GM19023 (cell line): ENCODE data around the gene NFE2L2.
"Not testable (repeated sequence)": the region's sequence is repeated elsewhere in the genome, so short reads cannot be mapped to it uniquely, and the experiment has no call there.

Experiments used
- ATAC-seq: cut with Tn5 transposase; IDR thresholded peaks from one replicate; pipeline ENCODE4 v1.9.1; 2021; ENCODE audit warnings: mild to moderate bottlenecking, moderate library complexity; ENCODE audit not compliant: unreplicated experiment

NFE2L2 gene

DNA sequence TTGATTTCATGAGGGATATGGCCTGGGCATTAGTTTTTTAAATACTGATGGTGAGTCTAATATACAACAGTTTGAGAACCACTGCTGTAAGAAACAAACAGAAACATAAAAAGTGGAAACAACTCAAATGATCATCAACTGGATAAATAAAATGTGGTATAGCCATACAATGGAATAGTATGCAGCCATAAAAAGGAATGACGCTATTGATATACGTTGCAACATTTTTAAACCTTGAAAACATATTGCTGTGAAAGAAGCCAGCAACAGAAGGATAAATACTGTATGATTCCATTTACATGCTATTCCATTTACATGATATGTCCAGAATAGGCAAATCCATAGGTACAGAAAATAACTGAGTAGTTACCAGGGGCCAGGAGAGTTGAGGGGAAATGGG lies 6.5 kb downstream of the NFE2L2 start:
- ATAC-seq, result no peak

DNA sequence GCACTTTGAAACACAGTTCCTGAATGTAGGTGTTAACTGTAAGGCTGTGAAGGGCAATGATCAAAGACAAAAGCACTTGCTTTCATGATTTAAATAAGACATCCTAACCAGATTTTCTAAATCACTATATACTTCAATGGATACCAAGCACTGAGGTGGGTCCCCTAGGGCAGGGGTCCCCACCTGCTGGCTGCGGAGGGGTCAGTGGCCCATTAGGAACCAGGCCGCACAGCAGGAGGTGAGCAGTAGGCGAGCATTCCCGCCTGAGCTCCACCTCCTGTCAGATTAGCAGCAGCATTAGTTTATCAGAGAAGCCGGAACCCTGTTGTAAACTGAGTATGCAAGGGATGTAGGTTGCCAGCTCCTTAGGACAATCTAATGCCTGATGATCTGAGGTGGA lies 7.1 kb downstream of the NFE2L2 start:
- no peak for ATAC-seq

DNA sequence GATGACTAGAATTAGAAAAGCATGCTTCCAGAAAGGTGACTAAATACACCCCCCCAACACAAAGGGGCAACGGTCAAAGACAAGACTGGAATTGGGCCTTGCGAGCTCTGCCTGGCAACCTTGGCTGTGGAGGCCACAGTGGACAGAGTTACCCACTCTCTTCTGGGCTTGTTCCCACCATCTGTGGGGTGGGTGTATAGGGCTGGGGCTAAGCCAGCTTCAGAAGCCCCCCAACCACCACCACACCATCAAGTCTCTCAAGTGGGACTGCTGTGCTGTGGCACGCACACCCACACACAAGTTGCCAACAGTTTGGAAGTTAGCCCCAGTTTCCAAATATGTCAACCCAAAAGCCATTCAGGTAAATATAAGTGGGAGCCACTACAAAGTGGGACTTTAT lies 7.8 kb downstream of the NFE2L2 start:
- no peak for ATAC-seq

DNA sequence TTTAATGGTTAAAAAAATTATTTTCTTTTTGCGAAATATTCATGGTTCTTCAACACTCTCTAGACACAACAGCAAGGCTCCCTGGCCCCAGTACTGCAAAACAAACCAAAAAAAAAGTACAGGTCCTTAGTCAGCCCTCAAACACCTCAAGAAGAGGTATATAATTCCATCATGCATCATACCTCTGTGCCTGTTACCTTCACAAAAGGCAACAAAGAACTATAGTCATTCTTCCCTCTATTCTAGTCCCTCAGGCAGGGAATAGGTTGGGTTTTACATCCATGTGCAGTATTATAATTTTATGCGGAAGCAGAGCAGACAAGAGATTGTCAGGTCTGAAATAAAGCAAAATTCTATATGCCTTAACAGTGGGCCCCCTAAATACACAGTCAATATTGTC lies 8.5 kb downstream of the NFE2L2 start:
- ATAC-seq, result no peak

DNA sequence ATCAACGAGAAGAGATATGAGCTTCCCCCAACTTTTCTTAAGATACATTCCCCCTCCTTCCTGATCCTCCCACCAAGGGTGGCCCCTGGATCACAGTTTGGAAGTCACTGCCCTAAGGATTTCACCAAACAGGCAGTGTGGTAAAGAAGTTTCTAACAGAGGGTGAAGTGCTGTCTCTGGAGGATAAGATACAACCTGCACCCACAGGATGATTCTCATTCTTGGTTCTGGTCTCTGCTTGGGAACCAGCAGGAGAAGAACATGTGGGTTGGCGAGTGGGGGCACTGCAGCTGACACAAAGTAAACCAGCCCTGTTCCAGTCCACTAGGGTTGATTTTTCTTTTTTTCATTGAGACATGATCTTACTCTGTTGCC lies 9.3 kb downstream of the NFE2L2 start:
- no peak for ATAC-seq

DNA sequence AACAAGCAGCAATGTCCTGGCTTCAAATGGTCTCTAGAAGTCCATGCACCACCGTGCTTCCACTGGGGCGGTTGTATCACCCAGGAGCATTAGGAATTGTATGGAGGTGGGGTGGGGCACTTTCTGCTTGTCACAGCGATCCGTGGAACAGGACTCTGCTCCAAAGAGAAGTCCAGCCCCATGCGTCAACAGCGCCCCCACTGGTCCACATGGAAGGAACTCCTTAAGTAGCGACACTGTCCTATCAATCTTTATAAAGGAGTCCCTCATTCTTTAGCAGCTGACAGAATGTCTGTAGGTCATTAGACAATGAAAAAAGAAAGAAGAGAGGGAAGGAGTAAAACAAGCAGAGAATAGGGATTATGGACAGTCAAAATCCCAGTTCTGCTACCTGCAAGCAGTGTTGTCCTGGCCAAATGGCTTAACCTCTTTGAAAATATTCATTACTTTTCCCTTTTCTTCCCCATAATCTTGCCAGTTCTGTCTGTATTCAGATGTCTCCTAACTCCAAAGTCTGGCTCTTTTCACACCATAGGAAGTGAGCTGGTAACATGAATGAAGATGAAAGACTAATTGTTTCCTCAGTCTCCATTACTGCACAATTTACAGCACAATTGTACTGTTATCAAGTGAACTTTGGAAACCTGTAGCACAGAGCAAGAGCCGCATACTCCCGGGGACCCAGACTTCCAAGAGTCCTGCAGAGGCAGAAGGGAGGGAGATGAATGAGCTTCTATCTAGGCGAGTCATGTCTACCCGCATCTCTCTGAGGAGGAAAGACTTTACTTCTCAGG lies 9.9 kb downstream of the NFE2L2 start:
- no peak for ATAC-seq

DNA sequence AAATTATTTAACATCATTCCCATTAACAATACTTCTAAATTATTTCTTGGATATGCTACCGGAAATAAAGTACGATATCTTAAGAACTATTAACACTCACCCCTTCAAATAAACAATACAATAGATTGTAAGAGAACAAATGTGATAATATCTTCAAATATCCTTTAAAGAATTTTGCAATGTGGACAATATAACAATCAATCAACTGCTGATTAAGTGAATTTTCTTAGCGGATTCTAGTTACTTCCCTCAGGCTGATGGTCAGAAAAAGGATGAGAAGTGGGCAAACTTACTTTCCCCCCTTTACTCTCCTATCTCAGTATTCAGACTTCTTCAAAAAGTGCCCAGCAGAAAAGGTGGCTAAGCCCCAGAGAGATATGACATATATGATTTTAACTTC lies 10.8 kb downstream of the NFE2L2 start:
- ATAC-seq, result no peak

DNA sequence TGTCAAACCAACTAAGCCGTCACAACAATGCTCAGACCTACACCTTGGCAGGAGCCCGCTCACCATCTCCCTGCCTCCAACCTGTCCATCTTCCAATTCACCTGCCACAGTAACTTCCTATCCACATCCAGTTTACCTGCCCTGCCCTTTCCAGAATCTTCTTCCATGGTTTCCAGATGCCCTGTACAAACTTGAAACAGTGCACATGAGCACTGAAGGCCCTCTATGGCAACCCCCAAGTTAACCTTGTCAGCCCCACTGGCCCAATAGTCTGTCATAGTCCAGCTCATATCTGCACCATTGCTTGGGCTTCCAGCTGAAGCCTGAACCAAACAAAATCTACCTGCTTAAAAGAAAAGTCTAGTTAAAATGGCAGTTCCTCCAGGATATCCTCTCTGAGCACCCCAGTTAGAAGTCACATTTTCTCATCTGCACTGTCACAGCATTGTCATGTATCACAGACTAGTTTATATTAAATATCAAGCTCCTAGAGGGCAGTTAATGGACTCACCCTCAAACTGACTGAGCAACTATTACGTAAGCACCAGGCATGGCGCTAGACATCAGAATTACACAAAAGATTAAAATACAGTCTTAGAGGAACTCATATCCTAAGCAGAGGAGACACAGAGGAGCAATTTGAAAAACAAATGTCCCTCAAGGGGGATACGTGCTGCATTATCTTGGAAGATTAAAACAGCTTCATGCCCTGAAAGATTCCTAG lies 11.6 kb downstream of the NFE2L2 start:
- no peak for ATAC-seq

DNA sequence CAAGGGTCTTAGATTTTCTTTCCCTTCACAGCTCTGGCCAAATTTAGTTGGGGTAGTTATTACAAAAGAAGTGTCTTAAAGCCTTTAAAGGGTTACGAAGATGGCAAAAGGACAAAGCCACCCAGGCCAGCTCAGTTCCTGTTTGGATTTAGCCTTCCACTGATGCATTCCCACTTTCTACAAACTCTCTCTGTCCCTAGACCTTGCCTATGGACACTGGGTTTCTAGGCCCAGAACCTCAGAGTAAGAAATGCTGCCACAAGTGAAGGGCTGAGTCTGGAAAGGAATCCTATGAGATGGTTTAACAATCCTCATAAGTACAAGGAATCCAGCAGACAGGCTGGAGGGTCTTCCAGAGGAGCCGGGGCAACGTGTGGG lies 13.4 kb downstream of the NFE2L2 start:
- ATAC-seq, result no peak

DNA sequence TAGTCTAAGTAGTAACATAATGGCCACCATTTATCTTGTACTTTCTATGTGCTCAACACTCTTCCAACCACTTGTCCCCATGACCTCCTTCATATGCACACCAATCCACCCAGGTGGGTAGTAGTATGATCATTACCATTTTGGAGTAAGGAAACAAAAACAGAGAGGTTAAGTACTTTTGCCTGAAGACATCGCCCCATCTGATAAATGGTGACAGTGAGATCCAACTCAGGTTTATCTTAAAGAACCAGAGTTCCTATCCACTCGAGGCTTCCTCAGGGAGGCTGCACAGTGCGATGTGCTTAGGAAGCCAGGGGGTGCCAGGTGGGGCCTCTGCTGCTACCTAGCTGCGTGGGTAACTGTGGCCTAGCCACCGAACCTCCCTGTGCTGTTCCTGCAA lies 14.1 kb downstream of the NFE2L2 start:
- ATAC-seq, result no peak

DNA sequence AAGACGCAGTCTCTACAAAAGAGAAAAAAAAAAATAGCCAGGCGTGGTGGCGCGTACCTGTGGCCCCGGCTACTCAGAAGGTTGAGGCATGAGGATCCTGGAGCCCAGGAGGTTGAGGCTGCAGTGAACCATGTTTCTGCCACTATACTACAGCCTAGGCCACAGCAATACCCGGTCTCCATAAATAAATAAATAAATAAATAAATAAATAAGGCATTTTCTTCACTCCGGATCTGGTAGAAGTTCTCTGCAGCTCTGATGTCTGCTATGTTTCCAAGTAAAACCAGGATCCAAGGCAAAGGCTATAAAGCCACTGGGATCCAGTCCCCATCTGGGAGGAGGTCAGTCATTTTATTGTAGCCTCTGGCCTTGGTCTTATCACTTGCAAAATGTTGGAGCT lies 15.5 kb downstream of the NFE2L2 start:
- no peak for ATAC-seq

DNA sequence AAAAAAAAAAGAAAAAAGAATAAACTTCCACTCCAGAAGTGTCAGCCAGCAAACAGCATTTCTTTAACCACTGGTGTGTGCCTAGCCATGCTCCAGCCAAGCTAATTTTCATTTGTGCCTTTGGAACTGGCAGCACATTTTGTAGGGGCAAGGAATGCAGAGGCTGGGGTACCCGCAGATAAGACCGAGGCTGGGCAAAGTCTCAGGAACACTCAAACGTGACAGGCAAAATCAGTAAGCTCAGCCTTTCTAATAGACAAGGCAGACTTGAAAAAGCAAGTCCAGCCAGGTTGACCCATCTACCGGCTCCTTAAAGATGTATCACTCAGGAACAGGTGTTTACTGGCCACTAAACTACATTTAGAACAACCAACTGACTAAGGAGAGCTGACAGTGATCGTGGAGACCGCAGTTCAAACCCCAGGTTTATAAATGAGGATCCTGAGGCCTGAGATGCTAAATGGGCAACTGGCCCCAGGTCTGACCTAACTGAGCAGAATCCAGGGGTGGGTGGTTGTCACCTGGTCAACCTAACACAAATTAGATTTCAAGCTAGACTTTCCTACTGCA lies 16.7 kb downstream of the NFE2L2 start:
- ATAC-seq, result no peak

DNA sequence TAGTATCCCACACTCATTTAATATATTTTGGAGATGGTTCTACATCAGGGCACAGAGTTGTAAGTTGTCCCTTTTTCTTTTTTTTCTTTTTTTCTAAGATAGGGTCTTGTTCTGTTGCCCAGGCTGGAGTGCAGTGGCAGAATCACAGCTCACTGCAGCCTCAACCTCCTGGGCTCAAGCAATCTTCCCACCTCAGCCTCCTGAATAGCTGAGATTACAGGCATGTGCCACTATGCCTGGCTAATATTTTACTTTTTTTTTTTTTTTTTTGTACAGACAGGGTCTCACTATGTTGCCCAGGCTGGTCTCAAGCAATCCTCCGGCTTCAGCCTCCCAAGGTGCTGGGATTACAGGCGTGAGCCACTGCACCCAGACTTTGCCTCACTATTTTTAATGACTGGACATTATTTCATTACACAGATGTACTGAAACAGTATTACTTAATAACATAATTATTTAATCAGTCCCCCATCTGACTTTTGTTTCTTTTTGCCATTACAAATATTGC lies 17.9 kb downstream of the NFE2L2 start:
- not testable (repeated sequence) for ATAC-seq

DNA sequence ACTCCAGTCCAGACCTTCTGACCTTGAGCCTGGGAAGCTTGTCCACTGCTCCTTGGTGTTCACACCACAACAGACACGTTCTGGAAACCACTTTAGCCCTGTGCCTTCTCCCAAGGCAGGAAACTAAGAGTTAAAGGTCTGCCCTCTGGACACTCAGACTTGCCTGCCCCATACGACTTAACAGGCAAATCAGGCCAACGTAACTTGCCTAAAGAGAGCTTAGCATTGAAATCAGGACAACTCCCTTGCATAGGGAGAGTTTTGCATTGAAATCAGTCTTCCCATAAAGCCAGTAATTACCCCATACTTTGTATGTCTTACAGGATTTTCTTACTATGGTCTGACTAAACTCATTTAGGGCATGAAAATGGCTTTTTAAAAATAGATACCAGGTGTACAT lies 18.5 kb downstream of the NFE2L2 start:
- no peak for ATAC-seq

DNA sequence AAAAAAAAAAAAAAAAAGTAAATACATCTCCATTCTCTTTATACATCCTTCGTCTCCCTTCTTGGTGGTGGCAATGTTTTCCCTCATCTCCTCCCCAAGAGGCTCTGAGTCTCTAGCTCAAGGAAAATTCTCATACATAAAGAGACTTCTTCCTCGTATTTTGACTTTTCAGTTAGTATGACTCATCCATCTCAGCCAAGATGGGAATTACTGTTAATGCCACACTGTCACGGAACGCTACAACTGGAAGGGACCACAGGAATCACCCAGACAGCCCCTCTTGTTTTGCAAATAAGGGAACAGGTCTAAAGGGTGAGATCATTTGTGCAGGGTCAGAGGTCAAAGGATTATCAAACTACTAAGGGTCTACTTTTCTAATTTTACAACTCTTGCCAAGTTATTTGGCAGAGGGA lies 19.5 kb downstream of the NFE2L2 start:
- ATAC-seq, result no peak

DNA sequence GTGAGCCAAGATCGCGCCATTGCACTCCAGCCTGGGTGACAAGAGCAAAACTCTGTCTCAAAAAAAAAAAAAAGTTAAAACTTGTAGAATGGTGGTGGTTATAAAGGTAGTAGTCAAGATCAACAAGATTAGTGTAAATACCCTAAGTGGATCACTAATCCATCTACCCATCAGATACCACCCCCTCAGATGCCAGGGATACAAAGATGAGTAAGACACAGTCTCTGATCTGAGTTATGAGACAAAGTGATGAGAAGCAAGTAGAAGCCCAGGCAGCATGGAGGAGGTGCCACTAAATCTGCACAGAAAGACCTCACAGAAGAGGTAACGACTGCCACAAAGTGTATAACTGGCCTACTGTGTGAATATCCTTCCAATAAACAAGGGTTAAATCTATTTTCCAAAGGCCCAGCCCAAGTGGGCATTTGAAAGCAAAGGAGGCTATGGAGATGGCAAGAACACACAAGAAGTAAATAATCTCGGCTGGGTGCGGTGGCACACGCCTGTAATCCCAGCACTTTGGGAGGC lies 20.2 kb downstream of the NFE2L2 start:
- no peak for ATAC-seq

DNA sequence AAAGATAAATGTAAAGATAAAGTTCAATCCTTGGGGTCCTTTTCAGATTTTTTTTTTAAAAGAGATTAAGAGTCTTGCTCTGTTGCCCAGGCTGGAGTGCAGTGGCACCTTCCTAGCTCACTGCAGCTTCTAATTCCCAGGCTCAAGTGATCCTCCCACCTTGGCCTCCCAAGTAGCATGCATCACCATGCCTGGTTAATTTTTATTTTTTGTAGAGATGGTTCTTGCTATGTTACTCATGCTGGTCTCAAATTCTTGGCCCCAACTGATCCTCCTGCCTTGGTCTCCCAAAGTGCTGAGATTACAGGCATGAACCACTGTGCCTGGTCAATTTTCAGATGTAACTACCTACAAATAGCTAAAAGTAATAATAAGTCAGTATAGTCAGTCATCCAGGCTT lies 21.1 kb downstream of the NFE2L2 start:
- no peak for ATAC-seq

DNA sequence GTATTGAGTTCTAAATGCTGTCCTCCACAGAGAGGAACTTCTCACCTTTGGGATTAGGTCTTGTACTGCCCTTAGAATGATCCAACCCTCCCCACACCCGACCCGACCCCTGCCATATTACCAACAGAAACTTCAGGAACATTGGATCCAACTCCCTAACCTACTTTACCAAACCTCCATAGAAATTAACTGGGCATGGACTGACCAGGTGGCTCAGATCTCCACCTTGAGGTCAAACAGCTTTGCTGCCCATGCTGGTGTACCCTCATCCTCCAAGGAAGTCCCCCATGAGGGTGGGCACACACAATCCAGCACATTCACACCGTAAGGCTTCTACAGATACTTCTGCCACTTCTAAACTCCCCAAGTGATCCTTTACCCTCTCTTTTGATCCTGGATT lies 21.5 kb downstream of the NFE2L2 start:
- no peak for ATAC-seq

DNA sequence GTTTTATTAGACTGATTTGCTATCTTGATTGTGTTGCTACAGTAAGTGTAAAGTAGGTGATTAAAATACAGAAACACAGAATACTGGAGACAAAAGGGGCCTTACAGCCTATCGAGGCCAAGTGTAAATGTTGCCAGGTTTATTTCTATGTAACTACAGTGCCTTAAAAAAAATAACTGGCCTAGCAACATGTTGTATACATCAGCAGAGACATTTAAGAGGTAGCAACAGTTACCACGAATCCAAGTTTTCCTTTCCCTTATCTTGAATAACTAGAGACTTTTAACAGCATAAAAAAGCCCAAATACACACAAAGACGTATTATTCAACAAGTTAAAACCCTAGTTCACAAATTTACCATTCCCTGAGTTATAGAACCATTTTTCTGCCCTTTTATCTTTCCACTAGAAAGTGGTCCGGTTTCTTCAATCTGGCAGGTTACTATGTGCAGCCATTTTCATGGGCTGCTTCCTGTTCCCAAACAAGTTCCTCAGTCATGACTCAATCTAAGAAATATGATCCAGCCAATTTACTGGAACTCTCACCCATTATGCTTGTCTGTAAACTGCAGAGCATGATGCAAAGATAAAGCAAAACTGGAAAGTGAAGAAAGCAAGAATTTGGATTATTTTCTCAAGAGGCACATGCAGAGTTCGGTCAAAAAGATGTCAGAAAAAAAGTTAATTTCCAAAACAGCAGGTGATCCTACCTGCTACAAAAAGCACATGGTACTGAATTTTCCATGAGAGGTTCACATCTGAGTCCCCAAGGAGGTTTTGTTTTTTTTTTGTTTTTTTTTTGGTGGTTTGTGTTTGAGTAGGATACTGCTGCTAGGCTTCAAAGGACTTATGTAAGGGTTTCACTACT lies 22.2 kb downstream of the NFE2L2 start:
- ATAC-seq, result no peak

DNA sequence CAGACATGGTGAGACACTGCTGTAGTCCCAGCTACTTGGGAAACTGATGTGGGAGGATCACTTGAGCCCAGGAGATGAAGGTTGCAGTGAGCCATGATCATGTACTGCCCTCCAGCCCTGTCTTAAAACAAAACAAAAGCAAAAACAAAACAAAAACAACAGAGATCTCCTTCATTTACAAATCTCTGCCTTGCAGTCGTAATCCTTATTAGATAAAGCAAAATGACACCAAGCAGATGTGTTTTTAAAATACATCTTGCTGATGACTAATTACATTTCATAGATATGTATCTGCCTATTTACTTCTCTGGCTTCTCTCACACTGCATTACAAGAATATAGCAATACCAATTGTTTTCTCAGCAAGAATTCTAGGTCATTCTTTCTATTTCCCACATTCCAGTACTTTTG lies 22.8 kb downstream of the NFE2L2 start:
- ATAC-seq, result no peak
